Measurements from ENCODE around the gene PHLDA1. TPM values are rescaled to one million over a fixed set of nuclear protein-coding genes. Genes with fewer than 3 reads are reported as not detected.

Gene PHLDA1
- total and polyA plus RNA-seq, 2 of the 13 experiments (the other 11 are each of a cell fraction or from before 2014, with no cell fraction given), result 33.8 to 41.0 TPM

GRCh38 chr12:76026643-76027063, 4.9 kb downstream of the PHLDA1 start (continued):
- TF ChIP-seq, protein P1, sequence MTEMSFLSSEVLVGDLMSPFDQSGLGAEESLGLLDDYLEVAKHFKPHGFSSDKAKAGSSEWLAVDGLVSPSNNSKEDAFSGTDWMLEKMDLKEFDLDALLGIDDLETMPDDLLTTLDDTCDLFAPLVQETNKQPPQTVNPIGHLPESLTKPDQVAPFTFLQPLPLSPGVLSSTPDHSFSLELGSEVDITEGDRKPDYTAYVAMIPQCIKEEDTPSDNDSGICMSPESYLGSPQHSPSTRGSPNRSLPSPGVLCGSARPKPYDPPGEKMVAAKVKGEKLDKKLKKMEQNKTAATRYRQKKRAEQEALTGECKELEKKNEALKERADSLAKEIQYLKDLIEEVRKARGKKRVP (CRISPR knock-in tag; IDR thresholded peaks at IDR 0.05), result 0 out of 4 replicates have a peak, but pooled peaks of 1 of the 2 experiments have one; percentile 17
- TF ChIP-seq ZNF326 (CRISPR knock-in tag; IDR thresholded peaks at IDR 0.05; ENCODE audit: borderline replicate concordance) (no peak), ZNF12 (CRISPR knock-in tag; IDR thresholded peaks at IDR 0.05) (peak; percentile 18; the same call in 1 of the 2 replicates), HINFP (CRISPR knock-in tag; IDR thresholded peaks at IDR 0.05; ENCODE audit: low read depth) (no peak), NFYC (CRISPR knock-in tag; IDR thresholded peaks at IDR 0.05) (peak; percentile 22; the same call in 1 of the 2 replicates), NR2F2 (IDR thresholded peaks at IDR 0.05; ENCODE audit: borderline replicate concordance, low read depth) (0 out of 2 replicates have a peak, but pooled peaks have one; percentile 18), SUZ12 (IDR thresholded peaks at IDR 0.05; ENCODE audit: low read depth, low read length) (no peak), RFXANK (CRISPR knock-in tag; IDR thresholded peaks at IDR 0.05) (no peak), SMARCC2 (IDR thresholded peaks at IDR 0.05) (no peak), SOX13 (IDR thresholded peaks at IDR 0.05) (no peak), SOX13 (CRISPR knock-in tag; conservative IDR thresholded peaks at IDR 0.05 in 1 of 2, IDR thresholded peaks at IDR 0.05 in 1 of 2) (peak in 1 of 2 experiments; percentile 75; a peak in 1 of 4 replicates), ZNF143 (CRISPR knock-in tag; IDR thresholded peaks at IDR 0.05) (peak; percentile 47; the same call in 1 of the 2 replicates), ZNF605 (CRISPR knock-in tag; IDR thresholded peaks at IDR 0.05) (no peak), POLR2AphosphoS5 (IDR thresholded peaks at IDR 0.05; ENCODE audit: low read depth, low read length) (peak; percentile 71), SP140L (CRISPR knock-in tag; IDR thresholded peaks at IDR 0.05; ENCODE audit: borderline replicate concordance) (no peak), ZNF644 (CRISPR knock-in tag; IDR thresholded peaks at IDR 0.05; ENCODE audit: low read depth) (0 out of 2 replicates have a peak, but pooled peaks have one; percentile 40), ZNF331 (CRISPR knock-in tag; IDR thresholded peaks at IDR 0.05) (peak; percentile 34; the same call in 1 of the 2 replicates), PPARG (CRISPR knock-in tag; conservative IDR thresholded peaks at IDR 0.05) (0 out of 2 replicates have a peak, but pooled peaks have one; percentile 22), MBD4 (IDR thresholded peaks at IDR 0.05; ENCODE audit: borderline replicate concordance, low read length) (peak; percentile 95)
- TF ChIP-seq, protein P2, sequence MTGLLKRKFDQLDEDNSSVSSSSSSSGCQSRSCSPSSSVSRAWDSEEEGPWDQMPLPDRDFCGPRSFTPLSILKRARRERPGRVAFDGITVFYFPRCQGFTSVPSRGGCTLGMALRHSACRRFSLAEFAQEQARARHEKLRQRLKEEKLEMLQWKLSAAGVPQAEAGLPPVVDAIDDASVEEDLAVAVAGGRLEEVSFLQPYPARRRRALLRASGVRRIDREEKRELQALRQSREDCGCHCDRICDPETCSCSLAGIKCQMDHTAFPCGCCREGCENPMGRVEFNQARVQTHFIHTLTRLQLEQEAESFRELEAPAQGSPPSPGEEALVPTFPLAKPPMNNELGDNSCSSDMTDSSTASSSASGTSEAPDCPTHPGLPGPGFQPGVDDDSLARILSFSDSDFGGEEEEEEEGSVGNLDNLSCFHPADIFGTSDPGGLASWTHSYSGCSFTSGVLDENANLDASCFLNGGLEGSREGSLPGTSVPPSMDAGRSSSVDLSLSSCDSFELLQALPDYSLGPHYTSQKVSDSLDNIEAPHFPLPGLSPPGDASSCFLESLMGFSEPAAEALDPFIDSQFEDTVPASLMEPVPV (CRISPR knock-in tag; IDR thresholded peaks at IDR 0.05), result 0 out of 2 replicates have a peak, but pooled peaks have one; percentile 18
- TF ChIP-seq, protein P3, sequence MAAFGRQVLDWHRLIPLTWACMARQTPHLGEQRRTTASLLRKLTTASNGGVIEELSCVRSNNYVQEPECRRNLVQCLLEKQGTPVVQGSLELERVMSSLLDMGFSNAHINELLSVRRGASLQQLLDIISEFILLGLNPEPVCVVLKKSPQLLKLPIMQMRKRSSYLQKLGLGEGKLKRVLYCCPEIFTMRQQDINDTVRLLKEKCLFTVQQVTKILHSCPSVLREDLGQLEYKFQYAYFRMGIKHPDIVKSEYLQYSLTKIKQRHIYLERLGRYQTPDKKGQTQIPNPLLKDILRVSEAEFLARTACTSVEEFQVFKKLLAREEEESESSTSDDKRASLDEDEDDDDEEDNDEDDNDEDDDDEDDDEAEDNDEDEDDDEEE (CRISPR knock-in tag; IDR thresholded peaks at IDR 0.05), result no peak
- TF ChIP-seq, protein P4, sequence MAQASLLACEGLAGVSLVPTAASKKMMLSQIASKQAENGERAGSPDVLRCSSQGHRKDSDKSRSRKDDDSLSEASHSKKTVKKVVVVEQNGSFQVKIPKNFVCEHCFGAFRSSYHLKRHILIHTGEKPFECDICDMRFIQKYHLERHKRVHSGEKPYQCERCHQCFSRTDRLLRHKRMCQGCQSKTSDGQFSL (CRISPR knock-in tag; IDR thresholded peaks at IDR 0.05), result no peak
- TF ChIP-seq, protein P5, sequence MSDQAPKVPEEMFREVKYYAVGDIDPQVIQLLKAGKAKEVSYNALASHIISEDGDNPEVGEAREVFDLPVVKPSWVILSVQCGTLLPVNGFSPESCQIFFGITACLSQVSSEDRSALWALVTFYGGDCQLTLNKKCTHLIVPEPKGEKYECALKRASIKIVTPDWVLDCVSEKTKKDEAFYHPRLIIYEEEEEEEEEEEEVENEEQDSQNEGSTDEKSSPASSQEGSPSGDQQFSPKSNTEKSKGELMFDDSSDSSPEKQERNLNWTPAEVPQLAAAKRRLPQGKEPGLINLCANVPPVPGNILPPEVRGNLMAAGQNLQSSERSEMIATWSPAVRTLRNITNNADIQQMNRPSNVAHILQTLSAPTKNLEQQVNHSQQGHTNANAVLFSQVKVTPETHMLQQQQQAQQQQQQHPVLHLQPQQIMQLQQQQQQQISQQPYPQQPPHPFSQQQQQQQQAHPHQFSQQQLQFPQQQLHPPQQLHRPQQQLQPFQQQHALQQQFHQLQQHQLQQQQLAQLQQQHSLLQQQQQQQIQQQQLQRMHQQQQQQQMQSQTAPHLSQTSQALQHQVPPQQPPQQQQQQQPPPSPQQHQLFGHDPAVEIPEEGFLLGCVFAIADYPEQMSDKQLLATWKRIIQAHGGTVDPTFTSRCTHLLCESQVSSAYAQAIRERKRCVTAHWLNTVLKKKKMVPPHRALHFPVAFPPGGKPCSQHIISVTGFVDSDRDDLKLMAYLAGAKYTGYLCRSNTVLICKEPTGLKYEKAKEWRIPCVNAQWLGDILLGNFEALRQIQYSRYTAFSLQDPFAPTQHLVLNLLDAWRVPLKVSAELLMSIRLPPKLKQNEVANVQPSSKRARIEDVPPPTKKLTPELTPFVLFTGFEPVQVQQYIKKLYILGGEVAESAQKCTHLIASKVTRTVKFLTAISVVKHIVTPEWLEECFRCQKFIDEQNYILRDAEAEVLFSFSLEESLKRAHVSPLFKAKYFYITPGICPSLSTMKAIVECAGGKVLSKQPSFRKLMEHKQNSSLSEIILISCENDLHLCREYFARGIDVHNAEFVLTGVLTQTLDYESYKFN (CRISPR knock-in tag; conservative IDR thresholded peaks at IDR 0.05), result peak; percentile 27; the same call in 1 of the 2 replicates
